ENCODE data around the gene ERMN.

Gene ERMN

GRCh38 chr2:157333304-157334047, 7.9 kb upstream of the ERMN start:
- no peak for DNase-seq (ENCODE audit: low read depth in 2 of 3, low spot score in 2 of 3)

- DNase-seq (ENCODE audit: low read depth in 2 of 3, low spot score in 2 of 3), result no peak
Observed at GRCh38 chr2:157329524-157329923, 3.9 kb upstream of the ERMN start.

GRCh38 chr2:157327621-157328500, 2.2 kb upstream of the ERMN start:
- DNase-seq (ENCODE audit: low read depth in 2 of 3, low spot score in 2 of 3), result peak; percentile 63 to 85 (median 79)

GRCh38 chr2:157327200-157327599, 1.6 kb upstream of the ERMN start:
- DNase-seq (ENCODE audit: low read depth in 2 of 3, low spot score in 2 of 3), result no peak

GRCh38 chr2:157326698-157327097, 1.1 kb upstream of the ERMN start:
- DNase-seq (ENCODE audit: low read depth in 2 of 3, low spot score in 2 of 3), result no peak

GRCh38 chr2:157324331-157324843, 1.2 kb downstream of the ERMN start:
- no peak for DNase-seq (ENCODE audit: low read depth in 2 of 3, low spot score in 2 of 3)

- no peak for DNase-seq (ENCODE audit: low read depth in 2 of 3, low spot score in 2 of 3)
Observed at GRCh38 chr2:157322432-157322831, 3.2 kb downstream of the ERMN start.

- DNase-seq (ENCODE audit: low read depth in 2 of 3, low spot score in 2 of 3), result no peak
Observed at GRCh38 chr2:157321466-157321865, 4.2 kb downstream of the ERMN start.

- DNase-seq (ENCODE audit: low read depth in 2 of 3, low spot score in 2 of 3), result no peak
Observed at GRCh38 chr2:157320409-157320808, 5.2 kb downstream of the ERMN start.

- DNase-seq (ENCODE audit: low read depth in 2 of 3, low spot score in 2 of 3), result no peak
Observed at GRCh38 chr2:157319795-157320194, 5.8 kb downstream of the ERMN start.

GRCh38 chr2:157318884-157319283, 6.7 kb downstream of the ERMN start:
- DNase-seq (ENCODE audit: low read depth in 2 of 3, low spot score in 2 of 3), result no peak

- no peak for DNase-seq (ENCODE audit: low read depth in 2 of 3, low spot score in 2 of 3)
Observed at GRCh38 chr2:157315901-157316300, 9.7 kb downstream of the ERMN start.

- DNase-seq (ENCODE audit: low read depth in 2 of 3, low spot score in 2 of 3), result no peak
Observed at GRCh38 chr2:157312866-157313486, 12.6 kb downstream of the ERMN start.

- DNase-seq (ENCODE audit: low read depth in 2 of 3, low spot score in 2 of 3), result no peak
Observed at GRCh38 chr2:157311706-157312105, 13.9 kb downstream of the ERMN start.

GRCh38 chr2:157309878-157310277, 15.7 kb downstream of the ERMN start:
- no peak for DNase-seq (ENCODE audit: low read depth in 2 of 3, low spot score in 2 of 3)

GRCh38 chr2:157307021-157307420, 18.6 kb downstream of the ERMN start:
- no peak for DNase-seq (ENCODE audit: low read depth in 2 of 3, low spot score in 2 of 3)

- no peak for DNase-seq (ENCODE audit: low read depth in 2 of 3, low spot score in 2 of 3)
Observed at GRCh38 chr2:157305723-157306110, 19.9 kb downstream of the ERMN start.

GRCh38 chr2:157304811-157305722, 20.6 kb downstream of the ERMN start:
- no peak for DNase-seq (ENCODE audit: low read depth in 2 of 3, low spot score in 2 of 3)

GRCh38 chr2:157303612-157304011, 22.0 kb downstream of the ERMN start:
- DNase-seq (ENCODE audit: low read depth in 2 of 3, low spot score in 2 of 3), result no peak

- no peak for DNase-seq (ENCODE audit: low read depth in 2 of 3, low spot score in 2 of 3)
Observed at GRCh38 chr2:157302492-157303099, 23.0 kb downstream of the ERMN start.

All from activated CD8-positive, alpha-beta memory T cell treated with anti-CD3 and anti-CD28 coated beads for 48 hours (primary cell).